K562 (cell line): ENCODE measurements around the gene LAMTOR4. TPM values are rescaled to one million over a fixed set of nuclear protein-coding genes. Genes with fewer than 3 reads are reported as not detected.

ENCODE experiments used
- ARID4B ChIP-seq: sonication (generic); formaldehyde crosslinking; IDR thresholded peaks from 2 replicates; pipeline ENCODE4 v1.8.0; 2022; ENCODE audit warnings: mild to moderate bottlenecking, missing genetic modification reagents
- ARNT ChIP-seq, 2 experiments: fragments of 450-650 bp; IDR thresholded peaks; 2 replicates each; pipeline ENCODE4 v1.6.1; 2016; ENCODE audit warnings: mild to moderate bottlenecking in 1 of 2
- BDP1 ChIP-seq: IDR thresholded peaks from 3 replicates; pipeline ENCODE4 v1.6.1; 2011; ENCODE audit not compliant: insufficient read length, insufficient read depth
- BHLHE40 ChIP-seq: IDR thresholded peaks from 2 replicates; pipeline ENCODE4 v1.6.1; 2011; ENCODE audit warnings: low read length, improper control_type of control experiment
- BRD4 ChIP-seq: fragments of 200-600 bp; sonication (generic); IDR thresholded peaks from 2 replicates; pipeline ENCODE4 v1.6.1; 2017; ENCODE audit warnings: inconsistent platforms
- CBX2 ChIP-seq: fragments of 200-600 bp; sonication (generic); IDR thresholded peaks from one replicate; pipeline ENCODE4 v1.6.1; 2012; ENCODE audit warnings: mild to moderate bottlenecking, low read length, inconsistent platforms; ENCODE audit not compliant: insufficient read depth, poor library complexity, severe bottlenecking
- CHD2 ChIP-seq: IDR thresholded peaks from 2 replicates; pipeline ENCODE4 v1.6.1; 2011; ENCODE audit warnings: low read depth, low read length
- COPS2 ChIP-seq: fragments of 450-650 bp; conservative IDR thresholded peaks from 2 replicates; pipeline ENCODE4 v1.6.1; 2016; ENCODE audit warnings: mild to moderate bottlenecking, moderate library complexity
- CREB1 ChIP-seq, 2 experiments: sonication (generic) in 1 of 2; formaldehyde crosslinking in 1 of 2; IDR thresholded peaks; 2 replicates each; pipeline versions ENCODE4 v1.6.1 to v1.8.0; 2012 to 2022; ENCODE audit warnings: inconsistent platforms in 1 of 2, mild to moderate bottlenecking in 1 of 2, missing genetic modification reagents in 1 of 2, moderate library complexity in 1 of 2
- EHMT2 ChIP-seq: fragments of 450-650 bp; IDR thresholded peaks from 2 replicates; pipeline ENCODE4 v1.6.1; 2018; ENCODE audit warnings: antibody characterized with exemption
- FOXA1 ChIP-seq: fragments of 450-650 bp; IDR thresholded peaks from 2 replicates; pipeline ENCODE4 v1.6.1; 2016; ENCODE audit warnings: mild to moderate bottlenecking, borderline replicate concordance
- FOXK2 ChIP-seq, 2 experiments: fragments of 450-650 bp; IDR thresholded peaks in 1 of 2; conservative IDR thresholded peaks in 1 of 2; 2 replicates each; pipeline ENCODE4 v1.6.1; 2016; ENCODE audit warnings: low read depth in 2 of 2, mild to moderate bottlenecking in 1 of 2
- HNRNPK ChIP-seq: fragments of 200-400 bp; formaldehyde crosslinking; IDR thresholded peaks from one replicate; pipeline ENCODE4 v1.6.1; 2018; ENCODE audit warnings: mild to moderate bottlenecking, low read depth, low read length; ENCODE audit not compliant: poor library complexity, severe bottlenecking
- HNRNPUL1 ChIP-seq: fragments of 200-400 bp; formaldehyde crosslinking; IDR thresholded peaks from 2 replicates; pipeline ENCODE4 v1.6.1; 2017; ENCODE audit warnings: low read length
- LCOR ChIP-seq: sonication (generic); formaldehyde crosslinking; IDR thresholded peaks from 2 replicates; pipeline ENCODE4 v1.8.0; 2022; ENCODE audit warnings: mild to moderate bottlenecking, missing genetic modification reagents
- NR2C1 ChIP-seq, 2 experiments: fragments of 450-650 bp; IDR thresholded peaks; 2 replicates each; pipeline ENCODE4 v1.6.1; 2017; ENCODE audit warnings: mild to moderate bottlenecking in 2 of 2, antibody characterized with exemption in 1 of 2, inconsistent platforms in 1 of 2, missing compliant biosample characterization in 1 of 2, missing genetic modification characterization in 1 of 2
- PKNOX1 ChIP-seq: fragments of 450-650 bp; IDR thresholded peaks from 2 replicates; pipeline ENCODE4 v1.6.1; 2016
- PML ChIP-seq: IDR thresholded peaks from 2 replicates; pipeline ENCODE4 v1.6.1; 2012; ENCODE audit warnings: low read length, inconsistent platforms
- POLR2B ChIP-seq: fragments of 450-650 bp; IDR thresholded peaks from 2 replicates; pipeline ENCODE4 v1.6.1; 2018; ENCODE audit warnings: low read depth; ENCODE audit not compliant: partially characterized antibody
- RHOXF2B ChIP-seq: fragments of 250-450 bp; sonication (Bioruptor Pico); conservative IDR thresholded peaks from 2 replicates; pipeline ENCODE4 v1.5.1; 2021
- U2AF1 ChIP-seq: fragments of 200-400 bp; formaldehyde crosslinking; optimal IDR thresholded peaks from 2 replicates; pipeline ENCODE3; 2017; ENCODE audit warnings: mild to moderate bottlenecking, low read depth, low read length, moderate library complexity
- ZNF41 ChIP-seq: fragments of 250-450 bp; sonication (Bioruptor Pico); conservative IDR thresholded peaks from 2 replicates; pipeline ENCODE4 v1.4.0; 2020; ENCODE audit warnings: mild to moderate bottlenecking
- ZNF589 ChIP-seq: fragments of 200-800 bp; sonication (Bioruptor generic); IDR thresholded peaks from 2 replicates; pipeline ENCODE4 v1.6.1; 2016; ENCODE audit warnings: low read depth, missing genetic modification characterization, missing compliant biosample characterization
- ZNF785 ChIP-seq: fragments of 250-450 bp; sonication (Bioruptor Pico); IDR thresholded peaks from 2 replicates; pipeline ENCODE4 v1.4.0; 2020; ENCODE audit warnings: mild to moderate bottlenecking
- polyA plus RNA-seq, 8 experiments: library from polyadenylated mRNA; depleted of rRNA in 4 of 8; stranded (reverse) in 5 of 8; unstranded in 3 of 8; fragments of >200 nt; fragmentation: Nextera tagmentation in 2 of 8; fragmentation: Illumina TruSeq in 1 of 8; extraction: Ambion mirVana in 2 of 8; extraction: Trizol in 1 of 8; gene quantifications; 2 replicates each; pipeline versions ENCODE4 v1.2.1 to v1.2.3, GENCODE V29; 2011 to 2014; ENCODE audit warnings: inconsistent platforms in 1 of 8, missing spikeins in 1 of 8
- total RNA-seq, 7 experiments: library from RNA; depleted of rRNA in 6 of 7; stranded (reverse); fragments of >200 nt in 6 of 7; fragmentation: Illumina TruSeq in 2 of 7; extraction: Trizol in 2 of 7; gene quantifications; 2 replicates each; pipeline versions ENCODE4 v1.2.1 to v1.2.3, GENCODE V29; 2011 to 2021; ENCODE audit warnings: low replicate concordance in 1 of 7

The LAMTOR4 gene
- total and polyA plus RNA-seq, 9 of the 15 experiments (the other 6 are each of a cell fraction or from before 2014, with no cell fraction given) = 79.6 to 314 (median 195) TPM

DNA sequence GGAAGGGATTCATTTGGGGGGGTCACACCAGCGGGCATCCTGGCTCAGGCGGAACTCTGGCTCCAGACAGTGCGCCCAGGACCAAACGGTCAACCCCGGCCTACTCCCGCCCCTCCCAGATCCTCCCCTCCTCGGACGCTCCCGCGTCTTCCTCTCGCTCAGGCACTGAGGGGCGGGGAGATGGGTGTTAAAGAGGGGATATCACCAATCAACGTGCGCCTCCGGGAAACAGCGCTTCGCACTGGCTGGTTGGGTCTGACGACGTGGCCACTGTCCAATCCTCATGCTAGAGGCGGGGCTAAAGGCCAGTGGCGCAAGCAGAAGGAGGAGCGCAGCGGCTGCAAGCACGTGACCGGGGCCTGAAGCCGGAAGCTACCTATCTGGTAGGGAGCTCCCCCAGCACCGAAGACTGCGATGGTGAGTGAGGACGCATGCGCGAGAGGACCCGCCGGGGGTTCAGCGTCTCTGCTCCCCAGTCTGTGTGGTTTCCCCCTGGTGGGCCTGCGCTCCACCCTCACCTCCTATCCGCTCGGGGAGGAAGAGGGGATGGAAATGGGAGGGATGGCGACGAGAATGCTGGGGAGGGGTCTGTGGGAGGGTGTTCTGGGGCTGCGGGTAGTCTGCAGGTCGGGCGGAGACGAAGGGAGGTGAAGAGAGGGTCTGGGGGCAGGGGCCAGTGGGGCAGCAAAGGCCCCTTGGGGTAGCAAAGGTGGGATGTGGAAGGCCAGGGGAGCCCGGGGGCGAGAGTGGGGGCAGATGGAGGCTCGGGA lies at the start of gene LAMTOR4 (continued):
- no peak for TF ChIP-seq FOXA1
- TF ChIP-seq EHMT2 = no peak
- no peak for TF ChIP-seq HNRNPK
- TF ChIP-seq POLR2B = peak; percentile 85
- TF ChIP-seq CBX2 = no peak
- peak; percentile 68 for TF ChIP-seq ARID4B (CRISPR knock-in tag)
- no peak for TF ChIP-seq U2AF1
- 0 out of 2 replicates have a peak, but pooled peaks have one; percentile 43 for TF ChIP-seq RHOXF2B (CRISPR knock-in tag)
- no peak for TF ChIP-seq HNRNPUL1
- TF ChIP-seq COPS2 = no peak
- peak; percentile 99 for TF ChIP-seq BHLHE40
- TF ChIP-seq BRD4 = no peak
- TF ChIP-seq CHD2 = peak; percentile 90
- TF ChIP-seq ZNF589 (CRISPR knock-in tag) = no peak
- TF ChIP-seq NR2C1 (IDR thresholded peaks at IDR 0.05) = no peak; the same call in 1 of the 2 replicates
- TF ChIP-seq NR2C1 (tag; IDR thresholded peaks at IDR 0.05) = no peak
- no peak for TF ChIP-seq ZNF41 (CRISPR knock-in tag)
- TF ChIP-seq PML = peak; percentile 59; the same call in 1 of the 2 replicates
- peak in 1 of 2 experiments; percentile 82; a peak in 2 of 4 replicates for TF ChIP-seq FOXK2 (conservative IDR thresholded peaks at IDR 0.05 in 1 of 2, IDR thresholded peaks at IDR 0.05 in 1 of 2; ENCODE audit: low read depth in 2 of 2)
- TF ChIP-seq ARNT (IDR thresholded peaks at IDR 0.05) = no peak
- TF ChIP-seq CREB1 (IDR thresholded peaks at IDR 0.05) = peak; percentile 85
- peak; percentile 91 for TF ChIP-seq CREB1 (CRISPR knock-in tag; IDR thresholded peaks at IDR 0.05)
- TF ChIP-seq LCOR (CRISPR knock-in tag) = peak; percentile 95; the same call in 1 of the 2 replicates
- TF ChIP-seq PKNOX1 = peak; percentile 99
- no peak for TF ChIP-seq ZNF785 (CRISPR knock-in tag)
- TF ChIP-seq BDP1 = no peak
